Activated naive CD4-positive, alpha-beta T cell treated with anti-CD3 and anti-CD28 coated beads, Interleukin-2, amount 50 U/mL, for 16 hours (primary cell): ENCODE measurements around the gene PDRG1.
"Not testable (repeated sequence)": the region's sequence is repeated elsewhere in the genome, so short reads cannot be mapped to it uniquely, and the experiment has no call there.

Source experiments
- DNase-seq: peaks from one replicate; pipeline ENCODE4 v3.0.0-alpha.2; 2020

PDRG1 gene

GRCh38 chr20:31925631-31926030 lies 26.2 kb downstream of the PDRG1 start:
- no peak for DNase-seq

- DNase-seq: no peak
Observed at GRCh38 chr20:31924561-31924960, 27.3 kb downstream of the PDRG1 start.

GRCh38 chr20:31923388-31924331 lies 28.2 kb downstream of the PDRG1 start:
- no peak for DNase-seq

DNA sequence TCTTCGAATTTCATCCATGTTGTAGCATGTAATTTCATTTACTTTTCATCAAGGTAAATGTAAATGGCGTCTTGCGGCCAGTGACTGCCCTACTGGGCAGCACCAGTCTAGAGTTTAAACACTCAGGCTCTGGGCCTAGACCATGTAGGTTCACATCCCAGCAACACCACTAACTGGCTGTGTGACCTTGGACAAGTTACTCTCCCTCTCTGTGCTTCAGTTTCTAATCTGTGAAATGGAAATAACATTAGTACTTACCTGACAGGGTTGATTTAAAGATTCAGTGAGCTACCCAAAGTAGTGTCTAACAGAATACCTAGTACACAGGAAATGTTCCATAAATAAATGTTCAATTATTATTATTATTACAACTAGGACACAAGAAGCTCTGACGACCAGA lies 29.3 kb downstream of the PDRG1 start:
- DNase-seq: no peak

- DNase-seq: no peak
Observed at GRCh38 chr20:31922181-31922580, 29.7 kb downstream of the PDRG1 start.

- DNase-seq: not testable (repeated sequence)
Observed at GRCh38 chr20:31921480-31921879, 30.4 kb downstream of the PDRG1 start.

GRCh38 chr20:31920275-31920855 lies 31.5 kb downstream of the PDRG1 start:
- DNase-seq: no peak

GRCh38 chr20:31919410-31920155 lies 32.3 kb downstream of the PDRG1 start:
- DNase-seq: no peak

DNA sequence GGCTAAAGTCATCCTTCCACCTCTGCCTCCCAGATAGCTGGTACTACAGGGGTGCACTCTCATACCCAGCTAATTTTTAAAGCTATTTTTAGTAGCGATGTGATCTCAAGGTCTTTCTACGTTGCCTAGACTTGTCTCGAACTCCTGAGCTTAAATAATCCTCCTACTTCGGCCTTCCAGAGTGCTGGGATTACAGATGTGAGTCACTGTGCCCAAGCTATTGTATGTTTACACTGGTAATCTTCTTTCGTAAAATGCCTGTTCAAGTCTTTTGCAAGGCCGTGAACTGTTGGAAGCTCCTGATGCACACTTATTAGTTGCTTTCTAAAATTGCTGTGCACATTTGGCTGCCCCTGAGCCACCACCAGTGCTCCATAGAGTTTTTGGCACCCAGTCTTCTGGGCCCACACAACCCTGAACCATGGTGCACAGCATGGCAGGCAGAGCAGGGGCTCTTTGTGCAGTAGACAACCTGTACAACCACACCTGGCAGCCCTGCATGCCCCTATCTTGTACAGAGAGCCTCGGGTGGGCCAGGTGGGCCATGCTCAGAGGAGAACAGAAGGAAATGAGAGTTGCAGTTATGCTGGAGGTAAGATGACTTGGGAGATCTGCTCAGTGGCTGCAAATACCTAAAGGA lies 33.3 kb downstream of the PDRG1 start:
- no peak for DNase-seq

- not testable (repeated sequence) for DNase-seq
Observed at GRCh38 chr20:31917962-31918412, 33.9 kb downstream of the PDRG1 start.

GRCh38 chr20:31916708-31917107 lies 35.1 kb downstream of the PDRG1 start:
- DNase-seq: no peak

- DNase-seq: no peak
Observed at GRCh38 chr20:31915491-31916280, 36.2 kb downstream of the PDRG1 start.

GRCh38 chr20:31914170-31914569 lies 37.7 kb downstream of the PDRG1 start:
- no peak for DNase-seq

DNA sequence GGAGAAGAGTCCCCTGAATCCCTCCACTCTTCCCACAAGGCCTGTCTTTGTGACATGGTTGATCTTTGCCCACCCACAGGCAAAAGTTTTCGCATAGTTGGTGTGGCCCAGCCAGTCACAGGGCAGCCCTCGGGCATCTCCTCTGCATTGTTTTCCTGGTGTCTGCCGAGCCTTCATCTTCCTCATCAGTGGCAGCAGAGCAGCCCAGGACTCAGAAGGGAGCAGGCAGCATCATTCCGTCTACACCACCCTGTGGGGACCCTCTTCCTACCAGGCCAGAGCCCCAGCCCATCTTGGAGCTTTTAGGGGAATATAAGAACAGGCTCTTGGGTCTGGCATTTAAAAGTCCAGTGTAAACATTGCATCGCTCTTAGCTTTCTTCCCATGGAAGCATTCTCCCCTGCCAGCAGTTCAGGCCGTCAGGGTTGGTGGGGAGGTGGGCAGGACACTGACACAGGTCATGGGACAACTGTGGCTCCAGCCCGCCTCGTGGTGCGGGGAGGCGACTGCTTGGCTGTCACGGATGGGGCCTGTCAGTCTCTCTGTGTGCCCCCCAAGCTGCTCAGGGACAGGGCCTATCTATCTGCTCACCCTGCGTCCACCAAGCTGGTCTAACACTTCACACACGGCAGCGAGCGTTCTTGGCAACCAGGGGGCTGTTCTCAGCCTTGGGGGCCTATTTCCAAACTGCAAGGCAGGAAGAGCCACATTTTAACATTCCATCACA lies 38.3 kb downstream of the PDRG1 start:
- DNase-seq: no peak

GRCh38 chr20:31910071-31910803 lies 41.6 kb downstream of the PDRG1 start:
- DNase-seq: no peak

GRCh38 chr20:31909253-31910070 lies 42.4 kb downstream of the PDRG1 start:
- DNase-seq: no peak

GRCh38 chr20:31908424-31908823 lies 43.4 kb downstream of the PDRG1 start:
- no peak for DNase-seq

DNA sequence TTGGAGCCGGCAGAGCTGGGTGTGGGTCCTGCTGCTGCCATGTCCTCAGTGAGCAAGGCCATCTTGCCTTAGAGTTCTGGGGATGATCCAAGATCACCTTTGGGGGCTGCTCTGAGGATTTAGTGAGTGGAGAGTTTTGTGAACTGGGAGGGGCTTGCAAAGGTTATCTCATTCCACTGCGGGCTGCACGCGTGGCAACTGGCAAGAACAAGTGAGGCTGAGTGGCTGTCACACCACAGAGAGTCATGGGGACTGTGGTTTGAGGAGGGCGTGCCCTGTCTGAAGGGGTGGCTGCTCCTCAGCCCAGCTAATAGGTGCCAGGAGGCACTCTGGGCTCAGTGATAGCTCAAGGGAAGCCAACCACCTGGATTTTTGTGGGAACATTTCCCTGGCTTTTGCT lies 43.8 kb downstream of the PDRG1 start:
- DNase-seq: no peak

- no peak for DNase-seq
Observed at GRCh38 chr20:31907046-31907445, 44.8 kb downstream of the PDRG1 start.

GRCh38 chr20:31906001-31906400 lies 45.8 kb downstream of the PDRG1 start:
- DNase-seq: no peak
